ENCODE results near the gene EMX2. TPM values are rescaled to one million over a fixed set of nuclear protein-coding genes. Genes with fewer than 3 reads are reported as not detected.

The EMX2 gene
- total RNA-seq, 1 donor from 2014 or later: 24.7 TPM

DNA sequence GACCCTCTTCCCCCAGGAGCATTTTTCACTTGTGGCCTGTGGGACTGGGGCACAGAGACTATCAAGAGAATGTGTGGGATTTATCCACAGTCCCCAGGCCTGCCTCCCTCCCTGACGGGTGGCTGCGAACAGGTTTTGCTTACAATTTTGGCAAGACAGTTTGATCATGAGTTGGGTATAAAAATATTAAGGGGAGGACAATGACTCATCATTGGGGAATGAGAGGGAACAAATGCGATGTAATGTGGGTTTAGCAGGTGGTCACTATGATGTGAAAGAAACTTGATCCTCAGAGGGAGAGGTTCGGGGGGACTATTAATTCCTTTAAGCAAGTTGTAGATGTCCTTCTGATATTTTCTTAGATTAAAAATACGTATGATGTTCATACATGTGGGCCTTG, 52.2 kb downstream of the EMX2 start:
- H3K36me3 Mint-ChIP-seq: no peaks in the 10 kb centered on the region
- no peaks in the 10 kb centered on the region for H3K4me1 Mint-ChIP-seq (ENCODE audit: unreplicated experiment)
- H3K9me3 Mint-ChIP-seq: no peaks in the 10 kb centered on the region
- no peak for DNase-seq (ENCODE audit: extremely low spot score, unreplicated experiment)
- no peak overlapping the region for H3K4me3 Mint-ChIP-seq
- H3K27ac Mint-ChIP-seq: no peak overlapping the region
- peaks cover 6% of the 10 kb centered on the region for H3K27me3 Mint-ChIP-seq
- TF ChIP-seq, protein P1, sequence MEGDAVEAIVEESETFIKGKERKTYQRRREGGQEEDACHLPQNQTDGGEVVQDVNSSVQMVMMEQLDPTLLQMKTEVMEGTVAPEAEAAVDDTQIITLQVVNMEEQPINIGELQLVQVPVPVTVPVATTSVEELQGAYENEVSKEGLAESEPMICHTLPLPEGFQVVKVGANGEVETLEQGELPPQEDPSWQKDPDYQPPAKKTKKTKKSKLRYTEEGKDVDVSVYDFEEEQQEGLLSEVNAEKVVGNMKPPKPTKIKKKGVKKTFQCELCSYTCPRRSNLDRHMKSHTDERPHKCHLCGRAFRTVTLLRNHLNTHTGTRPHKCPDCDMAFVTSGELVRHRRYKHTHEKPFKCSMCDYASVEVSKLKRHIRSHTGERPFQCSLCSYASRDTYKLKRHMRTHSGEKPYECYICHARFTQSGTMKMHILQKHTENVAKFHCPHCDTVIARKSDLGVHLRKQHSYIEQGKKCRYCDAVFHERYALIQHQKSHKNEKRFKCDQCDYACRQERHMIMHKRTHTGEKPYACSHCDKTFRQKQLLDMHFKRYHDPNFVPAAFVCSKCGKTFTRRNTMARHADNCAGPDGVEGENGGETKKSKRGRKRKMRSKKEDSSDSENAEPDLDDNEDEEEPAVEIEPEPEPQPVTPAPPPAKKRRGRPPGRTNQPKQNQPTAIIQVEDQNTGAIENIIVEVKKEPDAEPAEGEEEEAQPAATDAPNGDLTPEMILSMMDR (conservative IDR thresholded peaks at IDR 0.05): no peak

DNA sequence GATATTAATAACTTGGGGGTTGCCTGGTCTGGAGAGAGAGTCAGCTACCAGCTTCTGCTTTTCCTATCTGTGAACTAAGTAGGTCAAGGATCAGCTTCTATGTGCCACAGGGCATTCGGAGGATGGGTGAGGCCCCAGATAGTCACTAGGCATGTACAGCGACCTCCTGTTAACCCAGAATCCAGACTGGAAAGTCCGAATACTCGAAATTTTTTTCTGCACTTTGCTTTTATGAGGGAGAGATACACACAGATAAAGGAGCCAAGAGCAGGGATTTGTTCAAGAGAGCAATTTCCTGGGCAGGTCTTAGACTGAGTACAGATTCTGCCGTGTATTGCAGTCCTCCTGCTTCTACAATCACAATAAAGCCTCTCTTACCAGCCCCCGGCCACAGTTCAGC, 54.2 kb downstream of the EMX2 start:
- Mint-ChIP-seq H3K27me3 (peaks cover under 1% of the 10 kb centered on the region), H3K27ac (peak overlapping the region; percentile 5), H3K4me1 (ENCODE audit: unreplicated experiment) (no peaks in the 10 kb centered on the region), H3K36me3 (no peaks in the 10 kb centered on the region), H3K9me3 (no peaks in the 10 kb centered on the region), H3K4me3 (no peak overlapping the region)
- no peak for DNase-seq (ENCODE audit: extremely low spot score, unreplicated experiment)
- TF ChIP-seq, protein P1 (conservative IDR thresholded peaks at IDR 0.05): no peak

DNA sequence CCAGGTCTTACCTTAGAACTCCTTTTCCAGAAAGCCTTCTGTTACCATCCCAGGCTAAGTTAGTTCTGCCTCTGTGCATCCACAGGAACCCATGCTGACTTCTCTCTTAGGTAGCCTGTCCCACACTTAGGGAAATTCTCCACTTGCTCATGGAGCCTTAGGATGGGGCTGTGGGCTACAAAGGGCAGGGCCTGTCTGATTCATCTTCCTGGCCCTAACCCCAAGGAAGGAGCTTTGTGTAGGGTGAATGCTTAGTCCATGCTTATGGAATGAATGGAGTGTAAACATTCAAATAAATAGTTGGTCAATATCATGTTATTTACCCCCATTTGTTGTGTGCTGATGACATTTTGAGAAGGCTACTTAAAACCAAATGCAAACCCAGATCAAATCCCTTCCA, 54.7 kb downstream of the EMX2 start:
- Mint-ChIP-seq H3K4me3 (no peak overlapping the region), H3K36me3 (no peaks in the 10 kb centered on the region), H3K27ac (no peak overlapping the region), H3K4me1 (ENCODE audit: unreplicated experiment) (no peaks in the 10 kb centered on the region), H3K27me3 (no peaks in the 10 kb centered on the region), H3K9me3 (no peaks in the 10 kb centered on the region)
- TF ChIP-seq, protein P1 (conservative IDR thresholded peaks at IDR 0.05): no peak
- no peak for DNase-seq (ENCODE audit: extremely low spot score, unreplicated experiment)

Other genes with a start within 250 kb of the EMX2 start
- gene PDZD8, start 167.3 kb upstream of the EMX2 start, total RNA-seq (ENCODE audit: low replicate concordance): 31.7 and 32.1 TPM in 2 replicates

All from type B pancreatic cell (in vitro differentiated cells).